HCT116 (cell line): ENCODE data around the gene ZNF823. TPM values are rescaled to one million over a fixed set of nuclear protein-coding genes. Genes with fewer than 3 reads are reported as not detected.

Experiments used
- ATAC-seq: fragments of 200-7000 bp; cut with Tn5 transposase; 2 replicates; pipeline ENCODE4 v1.9.1; 2020; ENCODE audit warnings: mild to moderate bottlenecking, moderate library complexity
- BruUV-seq: library from RNA; stranded (reverse); fragments of 400-500 nt; replicated peaks from 2 replicates; lab custom pipeline; 2021; lab: Mats Ljungman, UMichigan
- CTCF ChIA-PET: fragments of 300-600 bp; sonication (Branson Sonifier 250); formaldehyde crosslinking; loops from one replicate; lab custom pipeline; 2021; ENCODE audit warnings: antibody characterized with exemption; lab: Charles Lee
- POLR2A ChIA-PET: fragments of 300-600, 350-600 bp; sonication (Branson Sonifier 250); formaldehyde crosslinking; loops from one replicate; lab custom pipeline; 2021; ENCODE audit warnings: antibody characterized with exemption; lab: Charles Lee
- RAD21 ChIA-PET, 2 experiments: fragments of 300-600 bp; sonication (Branson Sonifier 250); formaldehyde crosslinking; loops; one replicate each; lab custom pipeline; 2023; ENCODE audit warnings: low total read pairs in 2 of 2; ENCODE audit not compliant: uncharacterized antibody in 2 of 2, unreplicated experiment in 2 of 2, low non-redundant PET in 1 of 2; lab: Charles Lee
- DNase-seq: peaks from one replicate; pipeline ENCODE4 v3.0.0-alpha.2; 2010; ENCODE audit warnings: low read depth, low spot score
- H2AFZ ChIP-seq: fragments of 200-600 bp; shearing (Covaris generic), sonication (generic); 2 replicates; pipeline ENCODE4 v1.6.1; 2017; ENCODE audit warnings: low read depth, mixed run types, mixed read lengths, antibody characterized with exemption, low read length; ENCODE audit not compliant: poor library complexity, severe bottlenecking
- H3K27ac ChIP-seq: 2 replicates; pipeline ENCODE4 v1.5.1; 2012; ENCODE audit warnings: low read depth, low read length
- H3K27me3 ChIP-seq: fragments of 200-600 bp; sonication (generic); 2 replicates; pipeline ENCODE4 v1.6.1; 2016; ENCODE audit warnings: mixed run types, low read length, mixed read lengths; ENCODE audit not compliant: insufficient read depth
- H3K36me3 ChIP-seq, 2 experiments: fragments of 200-500 bp in 1 of 2; fragments of 200-600 bp in 1 of 2; sonication (Bioruptor generic) in 1 of 2; sonication (generic) in 1 of 2; 2 replicates each; pipeline versions ENCODE4 v1.5.1 to v1.6.1; 2014 to 2016; ENCODE audit warnings: low read length in 2 of 2, inconsistent platforms in 1 of 2, mixed read lengths in 1 of 2, mixed run types in 1 of 2; ENCODE audit not compliant: insufficient read depth in 2 of 2, control insufficient read depth in 1 of 2
- H3K4me1 ChIP-seq, 2 experiments: fragments of 200-600 bp in 1 of 2; sonication (generic) in 1 of 2; 2 replicates each; pipeline versions ENCODE4 v1.5.1 to v1.6.1; 2012 to 2017; ENCODE audit warnings: low read length in 2 of 2, inconsistent platforms in 1 of 2, mild to moderate bottlenecking in 1 of 2, mixed read lengths in 1 of 2, mixed run types in 1 of 2, moderate library complexity in 1 of 2; ENCODE audit not compliant: insufficient read depth in 2 of 2, control insufficient read depth in 1 of 2
- H3K4me2 ChIP-seq: fragments of 200-600 bp; sonication (generic); 2 replicates; pipeline ENCODE4 v1.6.1; 2017; ENCODE audit warnings: mixed run types, low read length, mixed read lengths
- H3K4me3 ChIP-seq, 2 experiments: fragments of 200-600 bp in 1 of 2; sonication (generic) in 1 of 2; replicated peaks in 1 of 2; 2 replicates each; pipeline ENCODE4 v1.5.1; 2011 to 2016; ENCODE audit warnings: low read length in 2 of 2, control low read depth in 1 of 2, low read depth in 1 of 2, mild to moderate bottlenecking in 1 of 2, mixed read lengths in 1 of 2, mixed run types in 1 of 2
- H3K79me2 ChIP-seq: fragments of 200-600 bp; sonication (generic); 2 replicates; pipeline ENCODE4 v1.6.1; 2017; ENCODE audit warnings: mild to moderate bottlenecking, mixed run types, low read length, moderate library complexity, mixed read lengths; ENCODE audit not compliant: insufficient read depth
- H3K9ac ChIP-seq: fragments of 200-600 bp; sonication (generic); 2 replicates; pipeline ENCODE4 v1.6.1; 2016; ENCODE audit warnings: low read length, mixed read lengths
- H3K9me2 ChIP-seq: fragments of 200-600 bp; sonication (generic), shearing (Covaris generic); 2 replicates; pipeline ENCODE4 v1.6.1; 2017; ENCODE audit warnings: mixed run types, mild to moderate bottlenecking, moderate library complexity; ENCODE audit not compliant: insufficient read depth
- H3K9me3 ChIP-seq, 2 experiments: fragments of 200-500 bp in 1 of 2; fragments of 200-600 bp in 1 of 2; sonication (Bioruptor generic) in 1 of 2; sonication (generic) in 1 of 2; 2 replicates each; pipeline ENCODE4 v1.6.1; 2014 to 2017; ENCODE audit warnings: low read length in 2 of 2, mixed read lengths in 2 of 2, inconsistent platforms in 1 of 2, low read depth in 1 of 2, mild to moderate bottlenecking in 1 of 2, mixed run types in 1 of 2, moderate library complexity in 1 of 2; ENCODE audit not compliant: control insufficient read depth in 1 of 2, insufficient read depth in 1 of 2
- H4K20me1 ChIP-seq: fragments of 200-600 bp; sonication (generic), shearing (Covaris generic); 2 replicates; pipeline ENCODE4 v1.6.1; 2017; ENCODE audit warnings: mixed run types, mild to moderate bottlenecking, moderate library complexity; ENCODE audit not compliant: insufficient read depth
- CEBPB ChIP-seq: IDR thresholded peaks from 2 replicates; pipeline ENCODE4 v1.6.1; 2012; ENCODE audit warnings: low read depth
- ELF1 ChIP-seq: IDR thresholded peaks from 2 replicates; pipeline ENCODE4 v1.6.1; 2012; ENCODE audit warnings: low read depth, borderline replicate concordance
- EZH2 ChIP-seq: fragments of 200-600 bp; sonication (generic); IDR thresholded peaks from 2 replicates; pipeline ENCODE4 v1.6.1; 2017; ENCODE audit warnings: antibody characterized with exemption, mixed run types
- POLR2AphosphoS5 ChIP-seq: IDR thresholded peaks from 2 replicates; pipeline ENCODE4 v1.6.1; 2011; ENCODE audit warnings: mild to moderate bottlenecking, low read depth, low read length, moderate library complexity
- SIN3A ChIP-seq: IDR thresholded peaks from 2 replicates; pipeline ENCODE4 v1.6.1; 2012; ENCODE audit warnings: low read depth
- TCF7L2 ChIP-seq: IDR thresholded peaks from 2 replicates; pipeline ENCODE4 v1.7.0; 2011; ENCODE audit warnings: borderline replicate concordance, inconsistent platforms; ENCODE audit not compliant: insufficient read depth, insufficient read length; ENCODE audit errors: extremely low read depth
- intact Hi-C: fragments of 100-400 bp; cut with micrococcal nuclease; formaldehyde crosslinking; loops from 2 replicates; pipeline ENCODE4 v1.10.0; 2022
- total RNA-seq: library from RNA; stranded (reverse); gene quantifications from one replicate; pipeline ENCODE4 v1.2.1, GENCODE V29; 2021; ENCODE audit not compliant: unreplicated experiment
- TF ChIP-seq, protein P1 (sequence below): IDR thresholded peaks from 2 replicates; pipeline ENCODE4 v1.6.1; 2012; ENCODE audit warnings: low read depth
- TF ChIP-seq, protein P2 (sequence below): IDR thresholded peaks from 2 replicates; pipeline ENCODE4 v1.6.1; 2011; ENCODE audit warnings: mild to moderate bottlenecking, low read length, moderate library complexity; ENCODE audit not compliant: insufficient replicate concordance; ENCODE audit errors: extremely low read depth

ZNF823 gene
- total RNA-seq, 1 experiment from 2014 or later, result 4.7 TPM

DNA sequence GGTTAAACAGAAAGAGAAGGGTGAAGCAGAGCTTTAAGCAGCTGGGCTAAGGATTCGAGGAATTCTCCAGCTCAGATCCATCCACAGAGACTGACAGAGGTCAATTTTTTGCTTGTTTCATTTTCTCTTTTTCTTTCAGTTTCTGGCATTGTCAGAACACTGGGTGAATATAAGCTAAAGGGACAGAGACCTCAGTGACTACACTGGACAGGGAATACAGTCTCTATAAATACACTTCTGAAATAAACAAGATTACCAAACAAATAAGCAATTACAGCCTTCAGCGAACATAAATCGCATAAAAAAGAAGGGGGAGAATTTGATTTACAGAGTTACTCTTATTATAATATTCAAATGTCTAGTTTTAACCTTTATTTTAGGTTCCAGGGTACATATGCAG is 24.4 kb upstream of the ZNF823 start:
- Histone ChIP-seq H4K20me1 (no peaks in the 10 kb centered on the region), H3K9ac (no peak overlapping the region), H3K9me3 (no peaks in the 10 kb centered on the region), H2AFZ (no peak overlapping the region), H3K79me2 (no peaks in the 10 kb centered on the region), H3K4me2 (no peak overlapping the region), H3K27ac (no peak overlapping the region), H3K4me3 (no peak overlapping the region), H3K27me3 (no peaks in the 10 kb centered on the region), H3K4me1 (peaks cover 0 to 10% of the 10 kb centered on the region in 2 experiments; a peak in 1 of 4 replicates), H3K36me3 (no peaks in the 10 kb centered on the region), H3K9me2 (no peaks in the 10 kb centered on the region)
- DNase-seq (no peak), ATAC-seq (no peak)
- ChIA-PET CTCF (no interaction called here), POLR2A (no interaction called here), RAD21 (no interaction called here)
- TF ChIP-seq CEBPB (no peak), EZH2 (no peak), SIN3A (no peak)
- TF ChIP-seq, protein P1, sequence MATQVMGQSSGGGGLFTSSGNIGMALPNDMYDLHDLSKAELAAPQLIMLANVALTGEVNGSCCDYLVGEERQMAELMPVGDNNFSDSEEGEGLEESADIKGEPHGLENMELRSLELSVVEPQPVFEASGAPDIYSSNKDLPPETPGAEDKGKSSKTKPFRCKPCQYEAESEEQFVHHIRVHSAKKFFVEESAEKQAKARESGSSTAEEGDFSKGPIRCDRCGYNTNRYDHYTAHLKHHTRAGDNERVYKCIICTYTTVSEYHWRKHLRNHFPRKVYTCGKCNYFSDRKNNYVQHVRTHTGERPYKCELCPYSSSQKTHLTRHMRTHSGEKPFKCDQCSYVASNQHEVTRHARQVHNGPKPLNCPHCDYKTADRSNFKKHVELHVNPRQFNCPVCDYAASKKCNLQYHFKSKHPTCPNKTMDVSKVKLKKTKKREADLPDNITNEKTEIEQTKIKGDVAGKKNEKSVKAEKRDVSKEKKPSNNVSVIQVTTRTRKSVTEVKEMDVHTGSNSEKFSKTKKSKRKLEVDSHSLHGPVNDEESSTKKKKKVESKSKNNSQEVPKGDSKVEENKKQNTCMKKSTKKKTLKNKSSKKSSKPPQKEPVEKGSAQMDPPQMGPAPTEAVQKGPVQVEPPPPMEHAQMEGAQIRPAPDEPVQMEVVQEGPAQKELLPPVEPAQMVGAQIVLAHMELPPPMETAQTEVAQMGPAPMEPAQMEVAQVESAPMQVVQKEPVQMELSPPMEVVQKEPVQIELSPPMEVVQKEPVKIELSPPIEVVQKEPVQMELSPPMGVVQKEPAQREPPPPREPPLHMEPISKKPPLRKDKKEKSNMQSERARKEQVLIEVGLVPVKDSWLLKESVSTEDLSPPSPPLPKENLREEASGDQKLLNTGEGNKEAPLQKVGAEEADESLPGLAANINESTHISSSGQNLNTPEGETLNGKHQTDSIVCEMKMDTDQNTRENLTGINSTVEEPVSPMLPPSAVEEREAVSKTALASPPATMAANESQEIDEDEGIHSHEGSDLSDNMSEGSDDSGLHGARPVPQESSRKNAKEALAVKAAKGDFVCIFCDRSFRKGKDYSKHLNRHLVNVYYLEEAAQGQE, result no peak
- BruUV-seq, result no TSS peak
- intact Hi-C loops, result no loop called here

DNA sequence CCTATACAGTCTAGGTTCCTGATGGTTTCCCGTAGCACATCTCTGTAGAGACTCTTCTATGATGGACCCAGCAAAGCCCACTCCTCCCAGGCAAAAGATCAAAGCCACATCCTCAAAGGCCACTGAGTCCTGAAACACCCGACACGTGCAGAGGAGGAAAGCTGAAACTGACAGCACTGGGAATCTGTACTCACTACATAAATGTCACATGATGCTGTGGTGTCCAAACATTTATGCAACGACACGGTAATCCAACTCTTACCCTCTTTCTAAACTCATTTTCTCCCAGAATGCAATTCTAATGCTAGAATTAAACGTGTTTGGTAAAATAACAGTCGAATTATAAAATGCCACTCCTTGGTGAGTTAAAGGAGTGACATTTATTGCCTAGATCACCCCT is 21.1 kb upstream of the ZNF823 start:
- RAD21 ChIA-PET, result no interaction called here
- no peak overlapping the region for H2AFZ ChIP-seq
- TF ChIP-seq, protein P2, sequence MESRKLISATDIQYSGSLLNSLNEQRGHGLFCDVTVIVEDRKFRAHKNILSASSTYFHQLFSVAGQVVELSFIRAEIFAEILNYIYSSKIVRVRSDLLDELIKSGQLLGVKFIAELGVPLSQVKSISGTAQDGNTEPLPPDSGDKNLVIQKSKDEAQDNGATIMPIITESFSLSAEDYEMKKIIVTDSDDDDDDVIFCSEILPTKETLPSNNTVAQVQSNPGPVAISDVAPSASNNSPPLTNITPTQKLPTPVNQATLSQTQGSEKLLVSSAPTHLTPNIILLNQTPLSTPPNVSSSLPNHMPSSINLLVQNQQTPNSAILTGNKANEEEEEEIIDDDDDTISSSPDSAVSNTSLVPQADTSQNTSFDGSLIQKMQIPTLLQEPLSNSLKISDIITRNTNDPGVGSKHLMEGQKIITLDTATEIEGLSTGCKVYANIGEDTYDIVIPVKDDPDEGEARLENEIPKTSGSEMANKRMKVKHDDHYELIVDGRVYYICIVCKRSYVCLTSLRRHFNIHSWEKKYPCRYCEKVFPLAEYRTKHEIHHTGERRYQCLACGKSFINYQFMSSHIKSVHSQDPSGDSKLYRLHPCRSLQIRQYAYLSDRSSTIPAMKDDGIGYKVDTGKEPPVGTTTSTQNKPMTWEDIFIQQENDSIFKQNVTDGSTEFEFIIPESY, result no peak
- TF ChIP-seq, protein P1, result no peak
- no peak for TF ChIP-seq ELF1
- no peak for TF ChIP-seq CEBPB
- TF ChIP-seq POLR2AphosphoS5, result no peak
- no peak for TF ChIP-seq TCF7L2

More for the DNA sequence above, 21.1 kb upstream of the ZNF823 start:
- Histone ChIP-seq H3K4me2 (no peak overlapping the region), H3K27ac (no peak overlapping the region), H3K36me3 (no peaks in the 10 kb centered on the region), H3K27me3 (no peaks in the 10 kb centered on the region), H3K4me1 (no peaks in the 10 kb centered on the region), H3K4me3 (no peak overlapping the region), H3K9ac (no peak overlapping the region), H3K9me3 (peaks cover 4 to 15% of the 10 kb centered on the region in 2 experiments; a peak in 2 of 4 replicates), H3K79me2 (no peaks in the 10 kb centered on the region), H3K9me2 (no peaks in the 10 kb centered on the region), H4K20me1 (no peaks in the 10 kb centered on the region)
- ChIA-PET CTCF (no interaction called here), POLR2A (no interaction called here)
- intact Hi-C loops, result no loop called here
- DNase-seq, result no peak
- no peak for ATAC-seq
- BruUV-seq, result no TSS peak
